Measurements from ENCODE around the gene CDC14A. TPM values are rescaled to one million over a fixed set of nuclear protein-coding genes. Genes with fewer than 3 reads are reported as not detected.

The CDC14A gene
- total RNA-seq, 1 experiment from 2014 or later: 24.7 TPM

DNA sequence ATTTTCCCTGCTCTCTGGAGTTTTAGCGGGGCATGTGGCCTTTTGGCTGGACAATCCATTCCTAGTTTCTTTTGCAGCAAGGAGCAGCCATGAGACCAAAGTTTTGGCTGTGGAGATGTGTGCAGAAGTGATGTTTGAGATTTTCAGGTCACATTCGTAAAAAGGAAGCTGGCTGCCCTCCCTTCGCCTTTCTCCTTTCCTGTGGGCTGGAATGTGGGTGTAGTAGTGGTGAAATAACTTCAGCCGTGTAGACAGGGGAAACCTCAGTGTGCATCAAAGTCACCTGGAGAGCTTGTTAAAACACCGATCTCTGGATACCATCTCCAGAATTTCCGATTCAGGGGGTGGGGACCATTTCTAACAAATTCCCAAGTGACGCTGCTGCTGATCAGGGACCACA, 180.3 kb downstream of the CDC14A start:
- DNase-seq: no peak
- Histone ChIP-seq H3K4me3 (ENCODE audit: low read length) (no peak overlapping the region), H2AFZ (ENCODE audit: low read length) (no peak overlapping the region), H3K27ac (ENCODE audit: low read length) (no peak overlapping the region), H4K20me1 (ENCODE audit: insufficient read depth, low read depth, low read length) (no peaks in the 10 kb centered on the region), H3K36me3 (ENCODE audit: insufficient read depth, low read length) (no peaks in the 10 kb centered on the region), H3K27me3 (ENCODE audit: low read length) (no peaks in the 10 kb centered on the region), H3K9ac (ENCODE audit: low read length) (no peak overlapping the region), H3K9me3 (ENCODE audit: low read length) (no peaks in the 10 kb centered on the region), H3K4me2 (ENCODE audit: low read depth, low read length, poor library complexity, severe bottlenecking) (no peak overlapping the region), H3K4me1 (ENCODE audit: low read length) (peaks cover 20% of the 10 kb centered on the region), H3K9me2 (replicated peaks; ENCODE audit: insufficient read depth, low read length) (no peaks in the 10 kb centered on the region), H3K79me2 (ENCODE audit: low read length) (no peaks in the 10 kb centered on the region)

DNA sequence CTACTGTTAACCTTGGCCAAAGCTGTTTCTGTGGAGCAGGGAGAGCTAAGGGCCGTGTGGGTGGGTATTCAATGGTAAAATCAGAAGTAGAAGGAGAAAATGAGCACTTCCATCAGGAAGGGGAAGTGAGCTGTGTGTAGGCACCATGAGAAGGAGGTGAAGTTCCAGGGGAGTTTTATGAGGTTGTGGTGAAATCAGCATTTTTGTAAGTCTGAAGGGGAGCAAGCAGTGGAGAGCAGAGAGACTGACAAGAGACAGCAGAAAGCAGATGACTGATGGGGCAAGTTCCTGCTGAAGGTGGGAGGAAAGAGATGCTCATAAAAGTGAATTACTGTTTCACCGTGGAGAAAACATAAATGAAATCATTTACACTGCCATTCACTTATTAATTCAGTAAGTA, 183.0 kb downstream of the CDC14A start:
- Histone ChIP-seq H3K79me2 (ENCODE audit: low read length) (no peaks in the 10 kb centered on the region), H3K36me3 (ENCODE audit: insufficient read depth, low read length) (no peaks in the 10 kb centered on the region), H3K27ac (ENCODE audit: low read length) (no peak overlapping the region), H3K9me2 (replicated peaks; ENCODE audit: insufficient read depth, low read length) (no peaks in the 10 kb centered on the region), H3K4me1 (ENCODE audit: low read length) (peaks cover 36% of the 10 kb centered on the region), H3K9me3 (ENCODE audit: low read length) (no peaks in the 10 kb centered on the region), H2AFZ (ENCODE audit: low read length) (no peak overlapping the region), H3K27me3 (ENCODE audit: low read length) (no peaks in the 10 kb centered on the region), H4K20me1 (ENCODE audit: insufficient read depth, low read depth, low read length) (no peaks in the 10 kb centered on the region), H3K4me2 (ENCODE audit: low read depth, low read length, poor library complexity, severe bottlenecking) (no peak overlapping the region), H3K9ac (ENCODE audit: low read length) (no peak overlapping the region), H3K4me3 (ENCODE audit: low read length) (no peak overlapping the region)
- no peak for DNase-seq

DNA sequence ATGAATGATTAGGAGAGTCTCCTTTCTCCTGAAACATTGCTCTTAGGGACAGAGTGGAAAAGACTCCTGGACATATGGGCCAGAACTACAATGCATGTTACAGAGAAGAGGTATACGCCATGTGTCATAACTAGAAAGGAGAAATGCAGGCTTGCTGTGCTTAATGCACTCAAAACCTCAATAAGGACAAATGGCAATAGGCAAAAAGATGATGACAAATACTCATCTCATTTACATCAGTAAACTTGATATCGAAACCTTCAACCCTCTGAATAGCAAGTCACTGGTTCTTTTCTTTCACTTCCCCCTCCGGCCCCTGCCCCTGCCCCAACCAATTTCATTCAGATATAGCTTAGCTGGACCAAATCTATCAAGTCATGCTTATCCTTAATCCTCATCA, 183.7 kb downstream of the CDC14A start:
- Histone ChIP-seq H3K9me2 (replicated peaks; ENCODE audit: insufficient read depth, low read length) (no peaks in the 10 kb centered on the region), H3K9ac (ENCODE audit: low read length) (no peak overlapping the region), H3K36me3 (ENCODE audit: insufficient read depth, low read length) (no peaks in the 10 kb centered on the region), H3K4me2 (ENCODE audit: low read depth, low read length, poor library complexity, severe bottlenecking) (peak overlapping the region; percentile 14), H3K9me3 (ENCODE audit: low read length) (no peaks in the 10 kb centered on the region), H4K20me1 (ENCODE audit: insufficient read depth, low read depth, low read length) (no peaks in the 10 kb centered on the region), H2AFZ (ENCODE audit: low read length) (no peak overlapping the region), H3K27me3 (ENCODE audit: low read length) (no peaks in the 10 kb centered on the region), H3K27ac (ENCODE audit: low read length) (no peak overlapping the region), H3K4me1 (ENCODE audit: low read length) (peaks cover 36% of the 10 kb centered on the region), H3K79me2 (ENCODE audit: low read length) (no peaks in the 10 kb centered on the region), H3K4me3 (ENCODE audit: low read length) (no peak overlapping the region)
- no peak for DNase-seq

DNA sequence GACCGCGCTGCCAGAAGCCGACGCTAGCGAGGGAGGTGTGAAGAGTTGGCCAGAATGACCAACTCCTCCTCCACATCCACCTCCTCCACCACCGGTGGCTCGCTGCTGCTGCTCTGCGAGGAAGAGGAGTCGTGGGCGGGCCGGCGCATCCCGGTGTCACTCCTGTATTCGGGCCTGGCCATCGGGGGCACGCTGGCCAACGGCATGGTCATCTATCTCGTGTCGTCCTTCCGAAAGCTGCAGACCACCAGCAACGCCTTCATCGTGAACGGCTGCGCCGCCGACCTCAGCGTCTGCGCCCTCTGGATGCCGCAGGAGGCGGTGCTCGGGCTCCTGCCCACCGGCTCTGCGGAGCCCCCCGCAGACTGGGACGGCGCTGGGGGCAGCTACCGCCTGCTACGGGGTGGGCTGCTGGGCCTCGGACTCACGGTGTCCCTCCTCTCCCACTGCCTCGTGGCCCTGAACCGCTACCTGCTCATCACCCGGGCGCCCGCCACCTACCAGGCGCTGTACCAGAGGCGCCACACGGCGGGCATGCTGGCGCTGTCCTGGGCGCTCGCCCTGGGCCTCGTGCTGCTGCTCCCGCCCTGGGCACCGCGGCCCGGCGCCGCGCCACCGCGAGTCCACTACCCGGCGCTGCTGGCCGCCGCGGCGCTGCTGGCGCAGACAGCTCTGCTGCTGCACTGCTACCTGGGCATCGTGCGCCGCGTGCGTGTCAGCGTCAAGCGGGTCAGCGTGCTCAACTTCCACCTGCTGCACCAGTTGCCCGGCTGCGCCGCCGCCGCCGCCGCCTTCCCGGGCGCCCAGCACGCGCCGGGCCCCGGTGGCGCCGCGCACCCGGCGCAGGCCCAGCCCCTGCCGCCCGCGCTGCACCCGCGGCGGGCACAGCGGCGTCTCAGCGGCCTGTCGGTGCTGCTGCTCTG, 186.9 kb downstream of the CDC14A start:
- Histone ChIP-seq H4K20me1 (ENCODE audit: insufficient read depth, low read depth, low read length) (no peaks in the 10 kb centered on the region), H3K9ac (ENCODE audit: low read length) (peak overlapping the region; percentile 37), H3K9me2 (replicated peaks; ENCODE audit: insufficient read depth, low read length) (no peaks in the 10 kb centered on the region), H3K9me3 (ENCODE audit: low read length) (no peaks in the 10 kb centered on the region), H3K4me3 (ENCODE audit: low read length) (peak overlapping the region; percentile 57), H3K4me2 (ENCODE audit: low read depth, low read length, poor library complexity, severe bottlenecking) (peak overlapping the region; percentile 62), H3K27ac (ENCODE audit: low read length) (no peak overlapping the region), H3K4me1 (ENCODE audit: low read length) (peaks cover 27% of the 10 kb centered on the region), H3K36me3 (ENCODE audit: insufficient read depth, low read length) (no peaks in the 10 kb centered on the region), H3K27me3 (ENCODE audit: low read length) (no peaks in the 10 kb centered on the region), H3K79me2 (ENCODE audit: low read length) (no peaks in the 10 kb centered on the region), H2AFZ (ENCODE audit: low read length) (peak overlapping the region; percentile 16; the same call in 1 of the 2 replicates)
- peak; percentile 42 for DNase-seq

DNA sequence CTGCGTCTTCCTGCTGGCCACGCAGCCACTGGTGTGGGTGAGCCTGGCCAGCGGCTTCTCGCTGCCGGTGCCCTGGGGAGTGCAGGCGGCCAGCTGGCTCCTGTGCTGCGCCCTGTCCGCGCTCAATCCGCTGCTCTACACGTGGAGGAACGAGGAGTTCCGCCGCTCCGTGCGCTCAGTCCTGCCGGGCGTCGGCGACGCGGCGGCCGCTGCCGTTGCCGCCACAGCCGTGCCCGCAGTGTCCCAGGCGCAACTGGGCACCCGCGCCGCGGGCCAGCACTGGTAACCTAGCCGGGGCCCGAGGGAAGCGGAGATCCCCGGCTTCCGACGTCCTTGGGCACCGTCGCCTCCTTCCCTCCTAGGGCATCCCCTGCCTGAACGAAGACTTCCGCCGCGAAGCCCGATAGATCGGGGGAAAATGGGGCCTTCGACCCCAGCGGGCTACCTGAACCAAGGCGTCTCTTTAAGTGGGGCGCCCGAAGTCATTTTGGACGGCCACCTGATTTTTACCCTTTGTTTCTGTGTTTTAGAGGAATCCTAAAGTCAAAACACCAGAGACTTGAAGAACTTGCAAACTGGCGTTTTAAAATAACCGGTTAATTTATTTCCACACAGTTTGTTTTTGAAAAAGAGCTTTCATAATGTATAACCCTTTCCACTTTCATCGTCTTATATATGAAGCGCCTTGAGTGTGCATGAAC, 187.7 kb downstream of the CDC14A start:
- Histone ChIP-seq H4K20me1 (ENCODE audit: insufficient read depth, low read depth, low read length) (no peaks in the 10 kb centered on the region), H3K79me2 (ENCODE audit: low read length) (no peaks in the 10 kb centered on the region), H3K9ac (ENCODE audit: low read length) (0 out of 2 replicates have a peak overlapping the region, but pooled peaks have one; percentile 19), H2AFZ (ENCODE audit: low read length) (peak overlapping the region; percentile 16; the same call in 1 of the 2 replicates), H3K27ac (ENCODE audit: low read length) (no peak overlapping the region), H3K9me3 (ENCODE audit: low read length) (no peaks in the 10 kb centered on the region), H3K4me1 (ENCODE audit: low read length) (peaks cover 27% of the 10 kb centered on the region), H3K4me3 (ENCODE audit: low read length) (peak overlapping the region; percentile 45; the same call in 1 of the 2 replicates), H3K4me2 (ENCODE audit: low read depth, low read length, poor library complexity, severe bottlenecking) (peak overlapping the region; percentile 54), H3K27me3 (ENCODE audit: low read length) (no peaks in the 10 kb centered on the region), H3K9me2 (replicated peaks; ENCODE audit: insufficient read depth, low read length) (no peaks in the 10 kb centered on the region), H3K36me3 (ENCODE audit: insufficient read depth, low read length) (no peaks in the 10 kb centered on the region)
- DNase-seq: no peak

DNA sequence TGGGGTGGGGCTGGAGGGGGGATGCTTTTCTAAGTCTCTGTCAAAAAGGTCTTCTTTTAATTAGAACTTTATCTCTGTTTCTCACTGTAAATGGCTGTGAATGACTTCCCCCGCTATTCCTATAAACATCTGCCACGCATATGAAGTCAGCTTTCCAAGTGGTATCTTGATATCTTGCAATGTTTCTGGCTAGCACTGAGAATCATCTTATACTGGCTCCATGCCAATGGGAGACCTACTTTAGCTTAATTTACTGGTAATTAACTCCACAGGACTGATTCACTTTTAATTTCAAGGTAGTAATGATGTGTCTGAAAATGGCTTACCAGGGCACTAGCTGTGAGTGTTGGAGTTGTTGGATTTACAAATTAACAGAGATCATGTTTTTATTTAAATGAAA, 190.0 kb downstream of the CDC14A start:
- Histone ChIP-seq H3K27ac (ENCODE audit: low read length) (no peak overlapping the region), H3K4me3 (ENCODE audit: low read length) (no peak overlapping the region), H3K9ac (ENCODE audit: low read length) (no peak overlapping the region), H3K79me2 (ENCODE audit: low read length) (no peaks in the 10 kb centered on the region), H3K9me3 (ENCODE audit: low read length) (no peaks in the 10 kb centered on the region), H4K20me1 (ENCODE audit: insufficient read depth, low read depth, low read length) (no peaks in the 10 kb centered on the region), H3K36me3 (ENCODE audit: insufficient read depth, low read length) (no peaks in the 10 kb centered on the region), H2AFZ (ENCODE audit: low read length) (no peak overlapping the region), H3K4me2 (ENCODE audit: low read depth, low read length, poor library complexity, severe bottlenecking) (no peak overlapping the region), H3K4me1 (ENCODE audit: low read length) (peaks cover 16% of the 10 kb centered on the region), H3K27me3 (ENCODE audit: low read length) (no peaks in the 10 kb centered on the region), H3K9me2 (replicated peaks; ENCODE audit: insufficient read depth, low read length) (no peaks in the 10 kb centered on the region)
- DNase-seq: no peak

DNA sequence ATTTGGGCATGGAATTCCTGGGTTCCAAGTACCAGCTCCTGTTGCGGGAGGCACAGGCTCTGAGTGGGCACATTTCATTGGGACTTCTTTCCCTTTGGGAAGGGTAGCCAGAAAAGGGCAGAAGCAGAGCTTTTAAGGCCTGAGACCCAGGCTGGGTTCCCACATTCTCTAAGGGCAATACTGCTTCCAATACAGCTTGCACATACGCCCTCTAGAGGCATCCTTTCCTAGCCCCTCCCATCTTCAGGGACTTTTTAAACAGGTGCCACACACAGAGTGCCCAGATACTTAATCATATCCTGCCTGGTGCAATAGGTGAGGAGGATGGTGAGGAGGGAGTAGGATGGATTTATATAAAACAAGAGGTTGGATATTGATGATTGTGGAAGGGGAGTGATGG, 191.3 kb downstream of the CDC14A start:
- no peak overlapping the region for H2AFZ ChIP-seq (ENCODE audit: low read length)
- peak; percentile 85 for DNase-seq

DNA sequence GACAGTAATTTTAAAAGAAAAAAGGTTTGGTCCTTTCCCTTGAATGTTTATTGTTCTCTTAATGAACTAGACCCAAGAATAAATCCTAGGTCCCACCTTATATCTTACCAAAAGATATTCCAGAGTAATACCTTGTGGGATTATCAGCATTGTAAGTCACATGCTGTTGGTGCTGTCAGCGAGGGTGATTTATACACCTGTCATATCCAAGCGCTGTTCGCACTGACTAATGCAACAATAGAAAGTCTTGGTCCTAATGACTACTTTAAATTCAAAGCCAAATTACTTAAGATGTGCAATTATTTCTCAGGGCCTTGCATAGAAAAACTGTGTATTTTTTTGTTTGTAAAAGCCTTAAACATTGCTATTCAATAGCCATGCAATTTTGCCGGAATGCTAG, 192.5 kb downstream of the CDC14A start:
- Histone ChIP-seq H3K9me2 (replicated peaks; ENCODE audit: insufficient read depth, low read length) (no peaks in the 10 kb centered on the region), H3K27me3 (ENCODE audit: low read length) (no peaks in the 10 kb centered on the region), H3K4me2 (ENCODE audit: low read depth, low read length, poor library complexity, severe bottlenecking) (no peak overlapping the region), H3K36me3 (ENCODE audit: insufficient read depth, low read length) (no peaks in the 10 kb centered on the region), H4K20me1 (ENCODE audit: insufficient read depth, low read depth, low read length) (no peaks in the 10 kb centered on the region), H2AFZ (ENCODE audit: low read length) (no peak overlapping the region), H3K4me1 (ENCODE audit: low read length) (peaks cover 2% of the 10 kb centered on the region; the same call in 1 of the 2 replicates), H3K9ac (ENCODE audit: low read length) (no peak overlapping the region), H3K9me3 (ENCODE audit: low read length) (no peaks in the 10 kb centered on the region), H3K4me3 (ENCODE audit: low read length) (no peak overlapping the region), H3K79me2 (ENCODE audit: low read length) (no peaks in the 10 kb centered on the region), H3K27ac (ENCODE audit: low read length) (no peak overlapping the region)
- no peak for DNase-seq

More for the DNA sequence above, 191.3 kb downstream of the CDC14A start:
- no peak overlapping the region for H3K4me2 ChIP-seq (ENCODE audit: low read depth, low read length, poor library complexity, severe bottlenecking)
- H3K9me2 ChIP-seq (replicated peaks; ENCODE audit: insufficient read depth, low read length): no peaks in the 10 kb centered on the region
- H3K9ac ChIP-seq (ENCODE audit: low read length): no peak overlapping the region
- no peaks in the 10 kb centered on the region for H3K36me3 ChIP-seq (ENCODE audit: insufficient read depth, low read length)
- peaks cover 10% of the 10 kb centered on the region for H3K4me1 ChIP-seq (ENCODE audit: low read length)
- H4K20me1 ChIP-seq (ENCODE audit: insufficient read depth, low read depth, low read length): no peaks in the 10 kb centered on the region
- H3K79me2 ChIP-seq (ENCODE audit: low read length): no peaks in the 10 kb centered on the region
- H3K27ac ChIP-seq (ENCODE audit: low read length): no peak overlapping the region
- H3K9me3 ChIP-seq (ENCODE audit: low read length): no peaks in the 10 kb centered on the region
- no peaks in the 10 kb centered on the region for H3K27me3 ChIP-seq (ENCODE audit: low read length)
- no peak overlapping the region for H3K4me3 ChIP-seq (ENCODE audit: low read length)
